VCaP (cell line): Measurements from ENCODE around the gene THBS1.

Source experiments
- H3K27ac ChIP-seq: fragments of 450-650 bp; 2 replicates; pipeline ENCODE4 v1.5.1; 2017
- CTCF ChIP-seq: fragments of 450-650 bp; conservative IDR thresholded peaks from 2 replicates; pipeline ENCODE4 v1.5.1; 2017; ENCODE audit warnings: mild to moderate bottlenecking, moderate library complexity

The THBS1 gene

GRCh38 chr15:39598186-39598850 lies 17.4 kb downstream of the THBS1 start:
- TF ChIP-seq CTCF = no peak
- peak overlapping the region; percentile 65 for H3K27ac ChIP-seq

GRCh38 chr15:39598958-39599845 lies 18.3 kb downstream of the THBS1 start:
- TF ChIP-seq CTCF = no peak
- H3K27ac ChIP-seq = peak overlapping the region; percentile 65

GRCh38 chr15:39599871-39600270 lies 19.0 kb downstream of the THBS1 start:
- H3K27ac ChIP-seq = no peak overlapping the region

GRCh38 chr15:39602143-39602542 lies 21.3 kb downstream of the THBS1 start:
- peak; percentile 25; the same call in 1 of the 2 replicates for TF ChIP-seq CTCF
- no peak overlapping the region for H3K27ac ChIP-seq

More at GRCh38 chr15:39599871-39600270, 19.0 kb downstream of the THBS1 start:
- TF ChIP-seq CTCF = no peak

- no peak for TF ChIP-seq CTCF
- no peak overlapping the region for H3K27ac ChIP-seq
Measured at GRCh38 chr15:39605146-39605545, 24.3 kb downstream of the THBS1 start.

GRCh38 chr15:39608185-39609139 lies 27.6 kb downstream of the THBS1 start:
- H3K27ac ChIP-seq = no peak overlapping the region
- no peak for TF ChIP-seq CTCF
